GM19099 (cell line): ENCODE data around the gene RBPJ.

Experiments
- POLR2A ChIP-seq: IDR thresholded peaks from 3 replicates; pipeline ENCODE4 v1.6.1; 2011; ENCODE audit warnings: low read depth; ENCODE audit not compliant: insufficient read length; ENCODE audit errors: extremely low read depth

The RBPJ gene

GRCh38 chr4:26319949-26320537, 771 bp upstream of the RBPJ start:
- TF ChIP-seq POLR2A: peak; percentile 45

- no peak for TF ChIP-seq POLR2A
Observed at GRCh38 chr4:26321373-26322221, 783 bp downstream of the RBPJ start.

DNA sequence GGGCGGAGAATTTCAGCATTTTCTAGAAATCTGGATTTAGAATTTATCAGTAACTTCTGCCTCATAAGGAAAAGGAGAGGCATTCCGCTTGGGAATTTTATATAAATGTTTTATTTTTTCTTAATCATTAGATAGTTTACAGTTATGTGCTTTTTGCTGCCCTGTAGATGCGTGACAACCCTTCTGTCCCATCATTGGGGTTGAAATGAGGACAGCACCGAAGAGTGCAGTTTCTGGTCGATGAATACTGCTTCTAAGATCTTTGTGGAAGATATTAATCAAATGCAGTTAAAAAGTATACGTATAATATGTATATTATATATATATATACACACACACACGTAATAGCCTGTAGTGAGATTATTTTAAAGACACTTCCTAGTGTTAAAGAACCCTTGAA, 1.5 kb downstream of the RBPJ start:
- no peak for TF ChIP-seq POLR2A

DNA sequence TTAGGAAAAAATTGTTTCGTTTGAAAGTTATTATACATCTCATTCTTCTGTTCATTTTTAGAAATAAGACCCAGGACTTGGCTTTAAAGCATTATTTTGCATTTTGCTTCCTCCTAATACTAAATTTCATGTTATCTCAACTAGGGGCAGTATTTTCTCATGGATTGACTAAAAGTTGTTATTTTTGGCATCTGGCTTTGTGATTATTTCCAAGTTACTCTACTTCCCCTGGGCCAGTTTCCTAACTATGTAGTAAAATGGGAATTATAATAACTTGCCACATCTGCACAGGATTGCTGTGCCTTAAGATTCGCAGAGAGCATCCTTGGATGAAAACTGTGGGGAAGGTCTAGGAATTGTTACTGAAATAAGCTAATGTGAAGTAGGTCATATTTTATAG, 3.0 kb downstream of the RBPJ start:
- no peak for TF ChIP-seq POLR2A

DNA sequence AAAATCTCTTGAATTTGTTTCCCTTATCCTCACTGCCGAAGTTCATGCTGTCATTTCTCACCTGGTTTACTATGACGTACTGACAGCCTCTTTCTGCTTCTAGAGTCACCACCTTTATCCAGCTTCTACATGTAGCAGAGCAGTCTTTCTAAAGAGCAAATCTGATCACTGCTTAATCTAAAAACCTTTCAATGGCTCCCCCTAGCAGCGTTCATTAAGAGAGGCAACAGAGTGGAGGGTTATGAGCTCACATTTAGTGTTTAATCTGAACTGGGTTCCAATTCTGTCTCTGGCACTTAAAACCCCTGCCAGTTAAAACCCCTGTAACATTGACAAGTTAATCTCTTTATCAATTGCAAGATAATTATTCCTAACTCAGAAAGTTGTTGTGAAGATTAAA, 4.4 kb downstream of the RBPJ start:
- no peak for TF ChIP-seq POLR2A

- TF ChIP-seq POLR2A: no peak
Observed at GRCh38 chr4:26326791-26327190, 6.0 kb downstream of the RBPJ start.

GRCh38 chr4:26330186-26330787, 9.5 kb downstream of the RBPJ start:
- no peak for TF ChIP-seq POLR2A

DNA sequence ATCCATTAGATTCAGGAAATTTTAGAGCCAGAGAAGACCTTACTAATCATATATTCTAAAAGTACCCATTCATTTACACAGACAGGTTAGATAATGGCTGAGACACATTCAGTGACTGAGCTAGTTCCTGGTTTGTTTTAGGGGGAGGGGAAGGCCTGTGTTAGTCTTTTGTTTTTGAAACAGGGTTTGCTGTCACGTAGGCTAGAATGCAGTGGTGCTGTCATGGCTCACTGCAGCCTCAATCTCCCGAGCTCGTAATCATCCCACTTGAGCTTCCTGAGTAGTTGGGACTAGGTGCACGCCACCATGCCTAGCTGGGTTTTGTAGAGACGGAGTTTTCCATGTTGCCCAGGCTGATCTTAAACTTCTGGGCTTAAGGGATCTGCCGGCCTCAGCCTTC, 10.1 kb downstream of the RBPJ start:
- no peak for TF ChIP-seq POLR2A

DNA sequence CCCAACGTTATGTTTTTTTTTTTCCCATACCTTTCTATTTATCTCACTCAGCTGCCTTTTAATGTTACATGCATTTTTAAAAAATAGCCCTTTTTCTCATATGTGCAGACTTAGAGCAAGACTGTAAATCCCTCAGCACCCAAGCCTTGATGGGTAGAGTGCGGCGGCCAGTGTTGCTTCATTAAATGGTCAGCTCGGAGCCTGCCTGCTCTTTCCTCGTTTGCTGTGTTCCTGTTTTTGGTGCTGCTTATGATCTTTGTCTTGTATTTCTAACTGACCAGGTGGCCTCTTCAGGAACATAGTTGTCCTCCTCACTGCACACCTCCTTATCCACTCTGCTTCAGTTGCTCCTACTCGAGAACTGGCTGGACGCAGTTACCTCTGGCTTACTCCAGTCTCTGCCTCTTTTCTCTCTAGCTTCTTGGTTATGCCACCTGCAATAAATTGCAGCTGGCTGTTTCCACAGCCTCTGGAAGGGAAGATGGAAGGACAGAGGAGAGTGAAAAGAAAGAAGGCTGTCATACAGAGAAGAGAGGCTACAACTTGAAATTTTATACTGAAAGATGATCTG, 10.7 kb downstream of the RBPJ start:
- no peak for TF ChIP-seq POLR2A

GRCh38 chr4:26334366-26334765, 13.6 kb downstream of the RBPJ start:
- no peak for TF ChIP-seq POLR2A

DNA sequence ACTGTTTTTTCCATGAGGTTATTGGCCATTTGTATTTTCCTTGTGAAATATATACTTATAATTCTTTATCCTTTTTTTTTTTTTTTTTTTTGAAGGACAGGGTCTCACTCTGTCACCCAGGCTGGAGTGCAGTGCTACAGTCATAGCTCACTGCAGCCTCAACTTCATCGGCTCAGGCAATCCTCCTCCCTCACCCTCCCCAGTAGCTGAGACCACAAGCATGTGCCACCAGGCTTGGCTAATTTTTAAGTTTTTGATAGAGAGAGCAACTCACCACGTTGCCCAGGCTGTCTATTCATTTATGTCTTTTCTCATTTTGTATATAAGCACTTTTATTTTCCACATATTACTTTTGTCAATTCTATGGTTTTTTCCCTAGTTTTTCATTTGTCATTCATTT, 16.8 kb downstream of the RBPJ start:
- TF ChIP-seq POLR2A: no peak

GRCh38 chr4:26342328-26343037, 21.7 kb downstream of the RBPJ start:
- TF ChIP-seq POLR2A: no peak

- TF ChIP-seq POLR2A: no peak
Observed at GRCh38 chr4:26343038-26343398, 22.2 kb downstream of the RBPJ start.

- TF ChIP-seq POLR2A: no peak
Observed at GRCh38 chr4:26344901-26345564, 24.2 kb downstream of the RBPJ start.

GRCh38 chr4:26345565-26345938, 24.7 kb downstream of the RBPJ start:
- TF ChIP-seq POLR2A: no peak
